ENCODE measurements around the gene PALB2.

The PALB2 gene

GRCh38 chr16:23563186-23563585 is 77.9 kb downstream of the PALB2 start:
- Histone ChIP-seq H3K4me3 (no peak overlapping the region), H3K27me3 (ENCODE audit: low read depth) (no peaks in the 10 kb centered on the region), H3K4me1 (peaks cover 4% of the 10 kb centered on the region), H3K36me3 (replicated peaks) (peaks cover 83% of the 10 kb centered on the region), H3K9me3 (no peaks in the 10 kb centered on the region)
- DNase-seq (ENCODE audit: low spot score in 2 of 2) = no peak
- in situ Hi-C loops (cut with MboI; ENCODE audit: low sequenced_read_pairs) = no loop called here

GRCh38 chr16:23562505-23562904 is 78.6 kb downstream of the PALB2 start:
- H3K36me3 ChIP-seq (replicated peaks) = peaks cover 80% of the 10 kb centered on the region
- DNase-seq (ENCODE audit: low spot score in 2 of 2) = no peak
- no peaks in the 10 kb centered on the region for H3K9me3 ChIP-seq
- in situ Hi-C loops (cut with MboI; ENCODE audit: low sequenced_read_pairs) = no loop called here
- no peak overlapping the region for H3K4me3 ChIP-seq
- no peaks in the 10 kb centered on the region for H3K27me3 ChIP-seq (ENCODE audit: low read depth)
- H3K4me1 ChIP-seq = peaks cover 4% of the 10 kb centered on the region

DNA sequence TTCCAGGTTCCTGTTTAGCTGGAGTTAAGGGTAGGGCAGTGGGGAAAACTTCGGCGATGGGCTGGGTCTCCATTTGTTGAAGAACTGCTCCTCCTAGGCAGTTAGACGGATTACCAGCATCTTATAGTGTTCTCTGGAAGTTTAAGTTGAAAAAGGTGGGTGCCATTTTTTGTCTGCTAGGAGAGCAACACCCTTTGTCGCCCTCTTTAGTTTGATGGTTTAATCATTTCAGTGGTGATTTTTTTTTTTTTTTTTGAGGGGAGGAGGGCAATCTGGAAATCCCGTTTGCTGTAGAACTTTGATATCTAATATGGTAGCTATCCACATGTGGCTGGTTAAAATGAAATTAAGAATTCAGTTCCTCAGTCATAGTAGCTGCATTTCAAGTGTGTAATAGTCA is 79.5 kb downstream of the PALB2 start:
- Histone ChIP-seq H3K36me3 (replicated peaks) (peaks cover 75% of the 10 kb centered on the region), H3K9me3 (no peaks in the 10 kb centered on the region; the same call in 1 of the 2 replicates), H3K4me1 (peaks cover 4% of the 10 kb centered on the region), H3K27me3 (ENCODE audit: low read depth) (no peaks in the 10 kb centered on the region), H3K4me3 (no peak overlapping the region)
- DNase-seq (ENCODE audit: low spot score in 2 of 2) = no peak
- in situ Hi-C loops (cut with MboI; ENCODE audit: low sequenced_read_pairs) = no loop called here

DNA sequence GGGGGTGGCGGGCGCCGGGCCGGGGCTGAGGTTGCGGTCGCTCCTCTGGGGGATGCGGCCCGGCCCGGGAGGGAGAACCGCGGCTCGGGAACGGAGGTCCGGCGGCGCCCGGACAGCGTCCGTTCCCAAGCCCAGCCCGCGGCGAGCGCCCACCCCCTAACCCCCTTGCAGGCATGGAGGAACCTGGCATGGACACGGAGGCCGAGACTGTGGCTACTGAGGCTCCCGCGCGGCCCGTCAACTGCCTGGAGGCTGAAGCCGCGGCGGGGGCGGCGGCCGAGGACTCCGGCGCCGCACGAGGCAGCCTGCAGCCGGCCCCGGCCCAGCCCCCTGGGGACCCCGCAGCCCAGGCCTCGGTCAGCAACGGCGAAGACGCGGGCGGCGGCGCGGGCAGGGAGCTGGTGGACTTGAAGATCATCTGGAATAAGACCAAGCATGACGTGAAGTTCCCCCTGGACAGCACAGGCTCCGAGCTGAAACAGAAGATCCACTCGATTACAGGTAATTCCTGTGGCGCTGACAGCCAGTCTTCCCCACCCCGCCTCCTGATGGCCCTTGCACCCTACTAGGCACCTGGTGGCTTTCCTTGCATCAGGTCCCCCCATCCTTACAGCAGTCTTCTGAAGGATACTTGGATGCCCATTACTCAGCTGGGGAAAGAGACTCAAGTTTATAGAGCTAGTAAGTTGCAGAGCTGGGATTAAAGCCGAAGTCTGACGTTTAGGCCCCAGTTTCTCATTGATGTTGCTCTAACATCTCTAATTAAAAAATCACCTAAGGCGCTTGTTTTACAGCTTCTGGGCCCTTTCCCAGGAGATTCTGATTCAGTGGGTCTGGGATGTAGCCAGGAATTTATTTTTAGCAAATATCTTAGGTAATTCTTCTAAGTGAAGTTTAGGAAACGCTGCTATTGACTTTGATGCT is 83.1 kb downstream of the PALB2 start:
- Histone ChIP-seq H3K36me3 (replicated peaks) (peaks cover 56% of the 10 kb centered on the region), H3K4me3 (peak overlapping the region; percentile 90), H3K27me3 (ENCODE audit: low read depth) (no peaks in the 10 kb centered on the region), H3K9me3 (no peaks in the 10 kb centered on the region; the same call in 1 of the 2 replicates), H3K4me1 (peaks cover 6% of the 10 kb centered on the region)
- DNase-seq (ENCODE audit: low spot score in 2 of 2) = peak in 1 of 2 experiments; percentile 36
- in situ Hi-C loops (cut with MboI; ENCODE audit: low sequenced_read_pairs) = no loop called here

- DNase-seq (ENCODE audit: low spot score in 2 of 2) = peak; percentile 98 to 99
- in situ Hi-C loops (cut with MboI; ENCODE audit: low sequenced_read_pairs) = no loop called here
- peaks cover 57% of the 10 kb centered on the region for H3K36me3 ChIP-seq (replicated peaks)
- H3K4me1 ChIP-seq = peaks cover 6% of the 10 kb centered on the region
- H3K4me3 ChIP-seq = peak within 1 kb of the TSS; percentile 90
- H3K27me3 ChIP-seq (ENCODE audit: low read depth) = no peaks in the 10 kb centered on the region
- H3K9me3 ChIP-seq = no peaks in the 10 kb centered on the region; the same call in 1 of the 2 replicates
These were observed 84.0 kb downstream of the PALB2 start, which contains the start of the genes EARS2 and UBFD1 for GRCh38 chr16:23556881-23557778. TSS of gene EARS2 (minus strand) at chr16:23557350. CDS start at chr16:23557343, 7 bp downstream. TSS of gene UBFD1 (plus strand) at chr16:23557727. CDS start at chr16:23557743, 16 bp downstream.

- Histone ChIP-seq H3K36me3 (replicated peaks) (peaks cover 54% of the 10 kb centered on the region), H3K4me3 (no peak overlapping the region), H3K27me3 (ENCODE audit: low read depth) (no peaks in the 10 kb centered on the region), H3K4me1 (peaks cover 6% of the 10 kb centered on the region), H3K9me3 (no peaks in the 10 kb centered on the region; the same call in 1 of the 2 replicates)
- DNase-seq (ENCODE audit: low spot score in 2 of 2) = no peak
- in situ Hi-C loops (cut with MboI; ENCODE audit: low sequenced_read_pairs) = no loop called here
These were observed 86.6 kb downstream of the PALB2 start for GRCh38 chr16:23554536-23554935.

Measured in HAP-1 (cell line).